SU-DHL-6 (cell line): Measurements from ENCODE around the gene KIF11.

Experiments
- EZH2phosphoT487 ChIP-seq: fragments of 200-600 bp; sonication (generic), shearing (Covaris generic); conservative IDR thresholded peaks from 2 replicates; pipeline ENCODE4 v1.6.1; 2018; ENCODE audit warnings: mild to moderate bottlenecking, antibody characterized with exemption, low read length, moderate library complexity, mixed read lengths
- TF ChIP-seq, protein P1 (sequence below): fragments of 200-600 bp; sonication (generic); IDR thresholded peaks from one replicate; pipeline ENCODE4 v1.5.1; 2017; ENCODE audit warnings: antibody characterized with exemption, mild to moderate bottlenecking, low read length, moderate library complexity; ENCODE audit not compliant: insufficient read depth, poor library complexity, severe bottlenecking

- TF ChIP-seq, protein P1, sequence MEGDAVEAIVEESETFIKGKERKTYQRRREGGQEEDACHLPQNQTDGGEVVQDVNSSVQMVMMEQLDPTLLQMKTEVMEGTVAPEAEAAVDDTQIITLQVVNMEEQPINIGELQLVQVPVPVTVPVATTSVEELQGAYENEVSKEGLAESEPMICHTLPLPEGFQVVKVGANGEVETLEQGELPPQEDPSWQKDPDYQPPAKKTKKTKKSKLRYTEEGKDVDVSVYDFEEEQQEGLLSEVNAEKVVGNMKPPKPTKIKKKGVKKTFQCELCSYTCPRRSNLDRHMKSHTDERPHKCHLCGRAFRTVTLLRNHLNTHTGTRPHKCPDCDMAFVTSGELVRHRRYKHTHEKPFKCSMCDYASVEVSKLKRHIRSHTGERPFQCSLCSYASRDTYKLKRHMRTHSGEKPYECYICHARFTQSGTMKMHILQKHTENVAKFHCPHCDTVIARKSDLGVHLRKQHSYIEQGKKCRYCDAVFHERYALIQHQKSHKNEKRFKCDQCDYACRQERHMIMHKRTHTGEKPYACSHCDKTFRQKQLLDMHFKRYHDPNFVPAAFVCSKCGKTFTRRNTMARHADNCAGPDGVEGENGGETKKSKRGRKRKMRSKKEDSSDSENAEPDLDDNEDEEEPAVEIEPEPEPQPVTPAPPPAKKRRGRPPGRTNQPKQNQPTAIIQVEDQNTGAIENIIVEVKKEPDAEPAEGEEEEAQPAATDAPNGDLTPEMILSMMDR: no peak
- 0 out of 2 replicates have a peak, but pooled peaks have one; percentile 9 for TF ChIP-seq EZH2phosphoT487
Observed at GRCh38 chr10:92699518-92700381, 106.8 kb downstream of the KIF11 start.
